GM12878 (cell line): ENCODE data around the gene CNTNAP2. TPM values are rescaled to one million over a fixed set of nuclear protein-coding genes. Genes with fewer than 3 reads are reported as not detected.

Source experiments
- ATAC-seq: fragments of 200-7000 bp; cut with Tn5 transposase; 3 replicates; pipeline ENCODE4 v1.9.1; 2020; ENCODE audit warnings: mild to moderate bottlenecking, moderate library complexity
- BruUV-seq: library from RNA; stranded (reverse); fragments of 400-500 nt; replicated peaks from 2 replicates; lab custom pipeline; 2021; lab: Mats Ljungman, UMichigan
- CTCF ChIA-PET: fragments of 300-600 bp; sonication (Branson Sonifier 250); formaldehyde crosslinking; extraction: SDS; loops from one replicate; lab custom pipeline; 2021; ENCODE audit warnings: inconsistent platforms; lab: Yijun Ruan, JAX
- POLR2A ChIA-PET: fragments of 350-600 bp; formaldehyde crosslinking; extraction: SDS; loops from one replicate; lab custom pipeline; 2021; ENCODE audit warnings: inconsistent platforms; lab: Charles Lee
- RAD21 ChIA-PET: fragments of 300-600 bp; sonication (Branson Sonifier 250); formaldehyde crosslinking; loops from one replicate; lab custom pipeline; 2023; ENCODE audit warnings: antibody characterized with exemption; ENCODE audit not compliant: unreplicated experiment; lab: Charles Lee
- SMC1A ChIA-PET: fragments of 300-600 bp; sonication (Branson Sonifier 250); formaldehyde crosslinking; loops from one replicate; lab custom pipeline; 2023; ENCODE audit not compliant: unreplicated experiment, uncharacterized antibody; lab: Charles Lee
- DNase-seq: peaks from one replicate; pipeline ENCODE4 v3.0.0-alpha.2; 2011; ENCODE audit warnings: low read depth, low spot score
- FAIRE-seq: peaks from 3 replicates; lab custom pipeline; 2011; peaks lifted over from hg19 to GRCh38; lab: Jason Lieb, UNC
- H2AFZ ChIP-seq: 2 replicates; pipeline ENCODE4 v1.6.0; 2011; ENCODE audit warnings: low read depth, low read length, control low read depth; ENCODE audit not compliant: control insufficient read depth
- H3K27ac ChIP-seq: 2 replicates; pipeline ENCODE4 v1.5.1; 2011; ENCODE audit warnings: control low read depth; ENCODE audit not compliant: control insufficient read depth, insufficient read depth
- H3K27me3 ChIP-seq, 2 experiments: replicated peaks in 1 of 2; 2 replicates each; pipeline versions ENCODE4 v1.6.0 to v1.6.1; 2011; ENCODE audit warnings: low read length in 1 of 2; ENCODE audit not compliant: control insufficient read depth in 2 of 2, insufficient read depth in 2 of 2
- H3K36me3 ChIP-seq, 2 experiments: 2 replicates each; pipeline ENCODE4 v1.5.1; 2011; ENCODE audit warnings: low read length in 1 of 2; ENCODE audit not compliant: control insufficient read depth in 2 of 2, insufficient read depth in 2 of 2
- H3K4me1 ChIP-seq: 2 replicates; pipeline ENCODE4 v1.6.1; 2011; ENCODE audit warnings: mild to moderate bottlenecking, low read length, moderate library complexity, mixed read lengths; ENCODE audit not compliant: control insufficient read depth, insufficient read depth
- H3K4me2 ChIP-seq: 2 replicates; pipeline ENCODE4 v1.6.0; 2011; ENCODE audit warnings: control low read depth; ENCODE audit not compliant: control insufficient read depth, insufficient read depth
- H3K4me3 ChIP-seq: fragments of 200-600 bp; sonication (generic); 2 replicates; pipeline ENCODE4 v1.5.1; 2016
- H3K79me2 ChIP-seq: 2 replicates; pipeline ENCODE4 v1.6.0; 2011; ENCODE audit warnings: low read length; ENCODE audit not compliant: control insufficient read depth, insufficient read depth
- H3K9ac ChIP-seq: 2 replicates; pipeline ENCODE4 v1.8.0; 2011; ENCODE audit warnings: low read length, control low read depth, mixed read lengths; ENCODE audit not compliant: control insufficient read depth, insufficient read depth
- H3K9me3 ChIP-seq: replicated peaks from 3 replicates; pipeline ENCODE4 v1.5.1; 2011; ENCODE audit warnings: mild to moderate bottlenecking, low read length; ENCODE audit not compliant: control insufficient read depth, insufficient read depth
- H4K20me1 ChIP-seq: 2 replicates; pipeline ENCODE4 v1.6.0; 2011; ENCODE audit not compliant: control insufficient read depth, insufficient read depth
- BCL11A ChIP-seq: IDR thresholded peaks from 2 replicates; pipeline ENCODE4 v1.6.1; 2011; ENCODE audit warnings: low read depth, low read length
- HDAC6 ChIP-seq: fragments of 200-600 bp; sonication (generic); IDR thresholded peaks from one replicate; pipeline ENCODE4 v1.8.0; 2017; ENCODE audit warnings: antibody characterized with exemption; ENCODE audit not compliant: unreplicated experiment
- IRF4 ChIP-seq: IDR thresholded peaks from 2 replicates; pipeline ENCODE4 v1.6.1; 2011; ENCODE audit warnings: low read depth, low read length
- MTA2 ChIP-seq: fragments of 450-650 bp; IDR thresholded peaks from 2 replicates; pipeline ENCODE4 v1.6.1; 2016; ENCODE audit warnings: low read depth, mild to moderate bottlenecking, moderate library complexity
- MYB ChIP-seq: fragments of 150-350 bp; IDR thresholded peaks from 2 replicates; pipeline ENCODE4 v1.6.1; 2014; ENCODE audit warnings: mild to moderate bottlenecking, low read depth, low read length, borderline replicate concordance
- NFYA ChIP-seq: IDR thresholded peaks from 2 replicates; pipeline ENCODE4 v1.6.1; 2011; ENCODE audit warnings: low read depth, mild to moderate bottlenecking, low read length, improper control_type of control experiment, borderline replicate concordance
- NR2C2 ChIP-seq: IDR thresholded peaks from 2 replicates; pipeline ENCODE4 v1.6.1; 2011; ENCODE audit warnings: borderline replicate concordance, low read depth; ENCODE audit not compliant: control insufficient read depth, insufficient read length
- STAT3 ChIP-seq: IDR thresholded peaks from 2 replicates; pipeline ENCODE4 v1.6.1; 2011; ENCODE audit warnings: low read depth, low read length, improper control_type of control experiment
- WGBS: methylation state at CpG from one replicate; pipeline ENCODE4 v1.1.6; 2016; ENCODE audit warnings: low lambda C conversion rate; ENCODE audit not compliant: insufficient replicate concordance, insufficient coverage; ENCODE audit errors: missing lambda C conversion rate; 5-methylcytosine and 5-hydroxymethylcytosine counted together
- in situ Hi-C: fragments of 300-500 bp; cut with MboI; formaldehyde crosslinking; loops from 9 replicates; pipeline ENCODE4 v1.14.3; 2018; ENCODE audit warnings: mixed read lengths
- intact Hi-C: fragments of 100-400 bp; cut with micrococcal nuclease; formaldehyde crosslinking; loops from one replicate; pipeline ENCODE4 v1.14.2; 2022; ENCODE audit not compliant: unreplicated experiment
- polyA plus RNA-seq, 11 experiments: library from polyadenylated mRNA; depleted of rRNA in 4 of 11; unstranded in 6 of 11; stranded (reverse) in 5 of 11; fragments of >200 nt; fragmentation: Nextera tagmentation in 4 of 11; fragmentation: Illumina TruSeq in 1 of 11; extraction: Ambion mirVana in 4 of 11; extraction: Trizol in 1 of 11; gene quantifications; 1 replicate in 1 of 11; 2 replicates in 10 of 11; pipeline versions ENCODE4 v1.2.1 to v1.2.3, GENCODE V29; 2011 to 2016; ENCODE audit warnings: inconsistent platforms in 2 of 11, missing spikeins in 2 of 11, low read depth in 1 of 11
- total RNA-seq, 4 experiments: library from RNA; depleted of rRNA in 3 of 4; stranded (reverse); fragments of >200 nt in 3 of 4; fragmentation: Illumina TruSeq in 1 of 4; extraction: Trizol in 1 of 4; gene quantifications; 2 replicates each; pipeline versions ENCODE4 v1.2.1 to v1.2.3, GENCODE V29; 2013 to 2021
- TF ChIP-seq, protein P1 (sequence below): IDR thresholded peaks from 2 replicates; pipeline ENCODE4 v1.6.1; 2011; ENCODE audit warnings: low read depth, low read length, improper control_type of control experiment, borderline replicate concordance
- TF ChIP-seq, protein P2 (sequence below): fragments of 450-650 bp; IDR thresholded peaks from 2 replicates; pipeline ENCODE4 v1.6.1; 2017; ENCODE audit warnings: mild to moderate bottlenecking, moderate library complexity
- TF ChIP-seq, protein P3 (sequence below): fragments of 450-650 bp; IDR thresholded peaks from 2 replicates; pipeline ENCODE4 v1.6.1; 2017; ENCODE audit warnings: low read depth, mild to moderate bottlenecking, moderate library complexity
- TF ChIP-seq, protein P4 (sequence below): IDR thresholded peaks from 2 replicates; pipeline ENCODE4 v1.6.1; 2012; ENCODE audit warnings: low read depth, low read length, improper control_type of control experiment
- TF ChIP-seq, protein P5 (sequence below): IDR thresholded peaks from 2 replicates; pipeline ENCODE4 v1.6.1; 2012; ENCODE audit warnings: low read length, inconsistent platforms

The CNTNAP2 gene
- total and polyA plus RNA-seq, 10 of the 15 experiments (the other 5 are each of a cell fraction or from before 2014, with no cell fraction given) = 0.03 to 0.08 (median 0.03) TPM; not detected in 7

DNA sequence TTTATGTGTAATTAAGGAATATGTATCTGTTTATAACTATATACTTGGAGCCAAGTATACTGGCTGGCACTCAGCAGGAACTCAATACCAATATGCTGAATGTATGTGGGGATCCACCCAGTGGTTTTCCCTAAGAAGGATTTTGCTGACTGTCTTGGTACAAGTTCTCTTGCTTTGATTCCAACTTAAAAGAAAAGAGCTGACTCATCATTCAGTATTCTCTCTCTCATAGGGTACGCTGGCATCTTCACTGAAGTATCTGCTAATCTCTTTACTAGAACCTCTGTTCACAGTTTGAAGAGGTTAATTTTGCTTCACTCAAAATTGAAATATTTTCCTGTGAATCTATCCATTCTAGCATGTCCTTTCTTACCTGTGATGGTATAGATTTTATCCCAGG, 1044.8 kb downstream of the CNTNAP2 start:
- CTCF ChIA-PET = interaction anchor here (1.0 kb wide), 1 partner anchor 10 kb away, joined by 3 read pairs; no protein-coding TSS in a partner anchor
- Histone ChIP-seq H3K27ac (no peak overlapping the region), H3K9ac (no peak overlapping the region), H2AFZ (no peak overlapping the region), H3K79me2 (no peaks in the 10 kb centered on the region), H3K4me3 (no peak overlapping the region), H3K36me3 (no peaks in the 10 kb centered on the region), H4K20me1 (no peaks in the 10 kb centered on the region), H3K4me1 (no peaks in the 10 kb centered on the region), H3K9me3 (no peaks in the 10 kb centered on the region), H3K4me2 (no peak overlapping the region), H3K27me3 (no peaks in the 10 kb centered on the region)
- SMC1A ChIA-PET = no interaction called here
- no TSS peak for BruUV-seq
- RAD21 ChIA-PET = no interaction called here
- DNase-seq (no peak), FAIRE-seq (no peak), ATAC-seq (no peak)
- intact Hi-C loops = no loop called here
- in situ Hi-C loops = no loop called here
- POLR2A ChIA-PET = no interaction called here
- 0% methylated on average over 1 of the region's 1 CpG for WGBS
- TF ChIP-seq STAT3 = no peak
- TF ChIP-seq NFYA = no peak
- TF ChIP-seq, protein P1, sequence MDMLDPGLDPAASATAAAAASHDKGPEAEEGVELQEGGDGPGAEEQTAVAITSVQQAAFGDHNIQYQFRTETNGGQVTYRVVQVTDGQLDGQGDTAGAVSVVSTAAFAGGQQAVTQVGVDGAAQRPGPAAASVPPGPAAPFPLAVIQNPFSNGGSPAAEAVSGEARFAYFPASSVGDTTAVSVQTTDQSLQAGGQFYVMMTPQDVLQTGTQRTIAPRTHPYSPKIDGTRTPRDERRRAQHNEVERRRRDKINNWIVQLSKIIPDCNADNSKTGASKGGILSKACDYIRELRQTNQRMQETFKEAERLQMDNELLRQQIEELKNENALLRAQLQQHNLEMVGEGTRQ = no peak
- TF ChIP-seq IRF4 = no peak
- TF ChIP-seq, protein P2, sequence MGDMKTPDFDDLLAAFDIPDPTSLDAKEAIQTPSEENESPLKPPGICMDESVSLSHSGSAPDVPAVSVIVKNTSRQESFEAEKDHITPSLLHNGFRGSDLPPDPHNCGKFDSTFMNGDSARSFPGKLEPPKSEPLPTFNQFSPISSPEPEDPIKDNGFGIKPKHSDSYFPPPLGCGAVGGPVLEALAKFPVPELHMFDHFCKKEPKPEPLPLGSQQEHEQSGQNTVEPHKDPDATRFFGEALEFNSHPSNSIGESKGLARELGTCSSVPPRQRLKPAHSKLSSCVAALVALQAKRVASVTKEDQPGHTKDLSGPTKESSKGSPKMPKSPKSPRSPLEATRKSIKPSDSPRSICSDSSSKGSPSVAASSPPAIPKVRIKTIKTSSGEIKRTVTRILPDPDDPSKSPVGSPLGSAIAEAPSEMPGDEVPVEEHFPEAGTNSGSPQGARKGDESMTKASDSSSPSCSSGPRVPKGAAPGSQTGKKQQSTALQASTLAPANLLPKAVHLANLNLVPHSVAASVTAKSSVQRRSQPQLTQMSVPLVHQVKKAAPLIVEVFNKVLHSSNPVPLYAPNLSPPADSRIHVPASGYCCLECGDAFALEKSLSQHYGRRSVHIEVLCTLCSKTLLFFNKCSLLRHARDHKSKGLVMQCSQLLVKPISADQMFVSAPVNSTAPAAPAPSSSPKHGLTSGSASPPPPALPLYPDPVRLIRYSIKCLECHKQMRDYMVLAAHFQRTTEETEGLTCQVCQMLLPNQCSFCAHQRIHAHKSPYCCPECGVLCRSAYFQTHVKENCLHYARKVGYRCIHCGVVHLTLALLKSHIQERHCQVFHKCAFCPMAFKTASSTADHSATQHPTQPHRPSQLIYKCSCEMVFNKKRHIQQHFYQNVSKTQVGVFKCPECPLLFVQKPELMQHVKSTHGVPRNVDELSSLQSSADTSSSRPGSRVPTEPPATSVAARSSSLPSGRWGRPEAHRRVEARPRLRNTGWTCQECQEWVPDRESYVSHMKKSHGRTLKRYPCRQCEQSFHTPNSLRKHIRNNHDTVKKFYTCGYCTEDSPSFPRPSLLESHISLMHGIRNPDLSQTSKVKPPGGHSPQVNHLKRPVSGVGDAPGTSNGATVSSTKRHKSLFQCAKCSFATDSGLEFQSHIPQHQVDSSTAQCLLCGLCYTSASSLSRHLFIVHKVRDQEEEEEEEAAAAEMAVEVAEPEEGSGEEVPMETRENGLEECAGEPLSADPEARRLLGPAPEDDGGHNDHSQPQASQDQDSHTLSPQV = no peak
- TF ChIP-seq, protein P3, sequence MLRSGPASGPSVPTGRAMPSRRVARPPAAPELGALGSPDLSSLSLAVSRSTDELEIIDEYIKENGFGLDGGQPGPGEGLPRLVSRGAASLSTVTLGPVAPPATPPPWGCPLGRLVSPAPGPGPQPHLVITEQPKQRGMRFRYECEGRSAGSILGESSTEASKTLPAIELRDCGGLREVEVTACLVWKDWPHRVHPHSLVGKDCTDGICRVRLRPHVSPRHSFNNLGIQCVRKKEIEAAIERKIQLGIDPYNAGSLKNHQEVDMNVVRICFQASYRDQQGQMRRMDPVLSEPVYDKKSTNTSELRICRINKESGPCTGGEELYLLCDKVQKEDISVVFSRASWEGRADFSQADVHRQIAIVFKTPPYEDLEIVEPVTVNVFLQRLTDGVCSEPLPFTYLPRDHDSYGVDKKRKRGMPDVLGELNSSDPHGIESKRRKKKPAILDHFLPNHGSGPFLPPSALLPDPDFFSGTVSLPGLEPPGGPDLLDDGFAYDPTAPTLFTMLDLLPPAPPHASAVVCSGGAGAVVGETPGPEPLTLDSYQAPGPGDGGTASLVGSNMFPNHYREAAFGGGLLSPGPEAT = no peak
- TF ChIP-seq HDAC6 = no peak
- TF ChIP-seq NR2C2 = no peak
- TF ChIP-seq MYB = no peak
- no peak for TF ChIP-seq BCL11A
- TF ChIP-seq, protein P4, sequence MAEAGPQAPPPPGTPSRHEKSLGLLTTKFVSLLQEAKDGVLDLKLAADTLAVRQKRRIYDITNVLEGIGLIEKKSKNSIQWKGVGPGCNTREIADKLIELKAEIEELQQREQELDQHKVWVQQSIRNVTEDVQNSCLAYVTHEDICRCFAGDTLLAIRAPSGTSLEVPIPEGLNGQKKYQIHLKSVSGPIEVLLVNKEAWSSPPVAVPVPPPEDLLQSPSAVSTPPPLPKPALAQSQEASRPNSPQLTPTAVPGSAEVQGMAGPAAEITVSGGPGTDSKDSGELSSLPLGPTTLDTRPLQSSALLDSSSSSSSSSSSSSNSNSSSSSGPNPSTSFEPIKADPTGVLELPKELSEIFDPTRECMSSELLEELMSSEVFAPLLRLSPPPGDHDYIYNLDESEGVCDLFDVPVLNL = no peak
- TF ChIP-seq MTA2 = no peak
- TF ChIP-seq, protein P5, sequence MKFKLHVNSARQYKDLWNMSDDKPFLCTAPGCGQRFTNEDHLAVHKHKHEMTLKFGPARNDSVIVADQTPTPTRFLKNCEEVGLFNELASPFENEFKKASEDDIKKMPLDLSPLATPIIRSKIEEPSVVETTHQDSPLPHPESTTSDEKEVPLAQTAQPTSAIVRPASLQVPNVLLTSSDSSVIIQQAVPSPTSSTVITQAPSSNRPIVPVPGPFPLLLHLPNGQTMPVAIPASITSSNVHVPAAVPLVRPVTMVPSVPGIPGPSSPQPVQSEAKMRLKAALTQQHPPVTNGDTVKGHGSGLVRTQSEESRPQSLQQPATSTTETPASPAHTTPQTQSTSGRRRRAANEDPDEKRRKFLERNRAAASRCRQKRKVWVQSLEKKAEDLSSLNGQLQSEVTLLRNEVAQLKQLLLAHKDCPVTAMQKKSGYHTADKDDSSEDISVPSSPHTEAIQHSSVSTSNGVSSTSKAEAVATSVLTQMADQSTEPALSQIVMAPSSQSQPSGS = no peak
